Measurements from ENCODE around the gene TMIGD2.
"Not testable (repeated sequence)": the region's sequence is repeated elsewhere in the genome, so short reads cannot be mapped to it uniquely, and the experiment has no call there.

The TMIGD2 gene

GRCh38 chr19:4274321-4274686, 27.9 kb downstream of the TMIGD2 start:
- not testable (repeated sequence) for H3K4me3 ChIP-seq (ENCODE audit: low read depth, low read length); DNase-seq (ENCODE audit: low read depth)

GRCh38 chr19:4272894-4273293, 29.3 kb downstream of the TMIGD2 start:
- no peak for DNase-seq (ENCODE audit: low read depth)
- no peak overlapping the region for H3K4me3 ChIP-seq (ENCODE audit: low read depth, low read length)

- DNase-seq (ENCODE audit: low read depth), result no peak
- H3K4me3 ChIP-seq (ENCODE audit: low read depth, low read length), result no peak overlapping the region
Measured at GRCh38 chr19:4268816-4269430, 33.3 kb downstream of the TMIGD2 start.

GRCh38 chr19:4267901-4268815, 34.0 kb downstream of the TMIGD2 start:
- DNase-seq (ENCODE audit: low read depth), result no peak
- no peak overlapping the region for H3K4me3 ChIP-seq (ENCODE audit: low read depth, low read length)

GRCh38 chr19:4267101-4267900, 34.9 kb downstream of the TMIGD2 start:
- H3K4me3 ChIP-seq (ENCODE audit: low read depth, low read length), result no peak overlapping the region
- no peak for DNase-seq (ENCODE audit: low read depth)

- no peak for DNase-seq (ENCODE audit: low read depth)
- H3K4me3 ChIP-seq (ENCODE audit: low read depth, low read length), result no peak overlapping the region
Measured at GRCh38 chr19:4266253-4267000, 35.8 kb downstream of the TMIGD2 start.

GRCh38 chr19:4264812-4265211, 37.4 kb downstream of the TMIGD2 start:
- no peak overlapping the region for H3K4me3 ChIP-seq (ENCODE audit: low read depth, low read length)
- no peak for DNase-seq (ENCODE audit: low read depth)

- no peak for DNase-seq (ENCODE audit: low read depth)
- no peak overlapping the region for H3K4me3 ChIP-seq (ENCODE audit: low read depth, low read length)
Measured at GRCh38 chr19:4260613-4261191, 41.5 kb downstream of the TMIGD2 start.

- no peak for DNase-seq (ENCODE audit: low read depth)
- no peak overlapping the region for H3K4me3 ChIP-seq (ENCODE audit: low read depth, low read length)
Measured at GRCh38 chr19:4258181-4258580, 44.0 kb downstream of the TMIGD2 start.

GRCh38 chr19:4257025-4257424, 45.2 kb downstream of the TMIGD2 start:
- H3K4me3 ChIP-seq (ENCODE audit: low read depth, low read length), result no peak overlapping the region
- DNase-seq (ENCODE audit: low read depth), result no peak

GRCh38 chr19:4256563-4256962, 45.6 kb downstream of the TMIGD2 start:
- H3K4me3 ChIP-seq (ENCODE audit: low read depth, low read length), result no peak overlapping the region
- no peak for DNase-seq (ENCODE audit: low read depth)

- peak within 1 kb of the TSS; percentile 62 for H3K4me3 ChIP-seq (ENCODE audit: low read depth, low read length)
- DNase-seq (ENCODE audit: low read depth), result peak; percentile 97
Measured at GRCh38 chr19:4246767-4247593, 55.2 kb downstream of the TMIGD2 start, which contains the start of gene YJU2. TSS of gene YJU2 (plus strand) at chr19:4247080. CDS start at chr19:4247147, 67 bp downstream.

- not testable (repeated sequence) for H3K4me3 ChIP-seq (ENCODE audit: low read depth, low read length); DNase-seq (ENCODE audit: low read depth)
Measured at GRCh38 chr19:4245938-4246337, 56.3 kb downstream of the TMIGD2 start.

All from skeletal muscle cell (primary cell).